HCT116 (cell line): ENCODE data around the gene IDUA. TPM values are rescaled to one million over a fixed set of nuclear protein-coding genes. Genes with fewer than 3 reads are reported as not detected.

Experiments used
- ATAC-seq: fragments of 200-7000 bp; cut with Tn5 transposase; 2 replicates; pipeline ENCODE4 v1.9.1; 2020; ENCODE audit warnings: mild to moderate bottlenecking, moderate library complexity
- BruUV-seq: library from RNA; stranded (reverse); fragments of 400-500 nt; replicated peaks from 2 replicates; lab custom pipeline; 2021; lab: Mats Ljungman, UMichigan
- CTCF ChIA-PET: fragments of 300-600 bp; sonication (Branson Sonifier 250); formaldehyde crosslinking; loops from one replicate; lab custom pipeline; 2021; ENCODE audit warnings: antibody characterized with exemption; lab: Charles Lee
- POLR2A ChIA-PET: fragments of 300-600, 350-600 bp; sonication (Branson Sonifier 250); formaldehyde crosslinking; loops from one replicate; lab custom pipeline; 2021; ENCODE audit warnings: antibody characterized with exemption; lab: Charles Lee
- RAD21 ChIA-PET, 2 experiments: fragments of 300-600 bp; sonication (Branson Sonifier 250); formaldehyde crosslinking; loops; one replicate each; lab custom pipeline; 2023; ENCODE audit warnings: low total read pairs in 2 of 2; ENCODE audit not compliant: uncharacterized antibody in 2 of 2, unreplicated experiment in 2 of 2, low non-redundant PET in 1 of 2; lab: Charles Lee
- DNase-seq: peaks from one replicate; pipeline ENCODE4 v3.0.0-alpha.2; 2010; ENCODE audit warnings: low read depth, low spot score
- H2AFZ ChIP-seq: fragments of 200-600 bp; shearing (Covaris generic), sonication (generic); 2 replicates; pipeline ENCODE4 v1.6.1; 2017; ENCODE audit warnings: low read depth, mixed run types, mixed read lengths, antibody characterized with exemption, low read length; ENCODE audit not compliant: poor library complexity, severe bottlenecking
- H3K27ac ChIP-seq: 2 replicates; pipeline ENCODE4 v1.5.1; 2012; ENCODE audit warnings: low read depth, low read length
- H3K27me3 ChIP-seq: fragments of 200-600 bp; sonication (generic); 2 replicates; pipeline ENCODE4 v1.6.1; 2016; ENCODE audit warnings: mixed run types, low read length, mixed read lengths; ENCODE audit not compliant: insufficient read depth
- H3K36me3 ChIP-seq, 2 experiments: fragments of 200-500 bp in 1 of 2; fragments of 200-600 bp in 1 of 2; sonication (Bioruptor generic) in 1 of 2; sonication (generic) in 1 of 2; 2 replicates each; pipeline versions ENCODE4 v1.5.1 to v1.6.1; 2014 to 2016; ENCODE audit warnings: low read length in 2 of 2, inconsistent platforms in 1 of 2, mixed read lengths in 1 of 2, mixed run types in 1 of 2; ENCODE audit not compliant: insufficient read depth in 2 of 2, control insufficient read depth in 1 of 2
- H3K4me1 ChIP-seq, 2 experiments: fragments of 200-600 bp in 1 of 2; sonication (generic) in 1 of 2; 2 replicates each; pipeline versions ENCODE4 v1.5.1 to v1.6.1; 2012 to 2017; ENCODE audit warnings: low read length in 2 of 2, inconsistent platforms in 1 of 2, mild to moderate bottlenecking in 1 of 2, mixed read lengths in 1 of 2, mixed run types in 1 of 2, moderate library complexity in 1 of 2; ENCODE audit not compliant: insufficient read depth in 2 of 2, control insufficient read depth in 1 of 2
- H3K4me2 ChIP-seq: fragments of 200-600 bp; sonication (generic); 2 replicates; pipeline ENCODE4 v1.6.1; 2017; ENCODE audit warnings: mixed run types, low read length, mixed read lengths
- H3K4me3 ChIP-seq, 2 experiments: fragments of 200-600 bp in 1 of 2; sonication (generic) in 1 of 2; replicated peaks in 1 of 2; 2 replicates each; pipeline ENCODE4 v1.5.1; 2011 to 2016; ENCODE audit warnings: low read length in 2 of 2, control low read depth in 1 of 2, low read depth in 1 of 2, mild to moderate bottlenecking in 1 of 2, mixed read lengths in 1 of 2, mixed run types in 1 of 2
- H3K79me2 ChIP-seq: fragments of 200-600 bp; sonication (generic); 2 replicates; pipeline ENCODE4 v1.6.1; 2017; ENCODE audit warnings: mild to moderate bottlenecking, mixed run types, low read length, moderate library complexity, mixed read lengths; ENCODE audit not compliant: insufficient read depth
- H3K9ac ChIP-seq: fragments of 200-600 bp; sonication (generic); 2 replicates; pipeline ENCODE4 v1.6.1; 2016; ENCODE audit warnings: low read length, mixed read lengths
- H3K9me2 ChIP-seq: fragments of 200-600 bp; sonication (generic), shearing (Covaris generic); 2 replicates; pipeline ENCODE4 v1.6.1; 2017; ENCODE audit warnings: mixed run types, mild to moderate bottlenecking, moderate library complexity; ENCODE audit not compliant: insufficient read depth
- H3K9me3 ChIP-seq, 2 experiments: fragments of 200-500 bp in 1 of 2; fragments of 200-600 bp in 1 of 2; sonication (Bioruptor generic) in 1 of 2; sonication (generic) in 1 of 2; 2 replicates each; pipeline ENCODE4 v1.6.1; 2014 to 2017; ENCODE audit warnings: low read length in 2 of 2, mixed read lengths in 2 of 2, inconsistent platforms in 1 of 2, low read depth in 1 of 2, mild to moderate bottlenecking in 1 of 2, mixed run types in 1 of 2, moderate library complexity in 1 of 2; ENCODE audit not compliant: control insufficient read depth in 1 of 2, insufficient read depth in 1 of 2
- H4K20me1 ChIP-seq: fragments of 200-600 bp; sonication (generic), shearing (Covaris generic); 2 replicates; pipeline ENCODE4 v1.6.1; 2017; ENCODE audit warnings: mixed run types, mild to moderate bottlenecking, moderate library complexity; ENCODE audit not compliant: insufficient read depth
- ATF3 ChIP-seq: IDR thresholded peaks from 2 replicates; pipeline ENCODE4 v1.6.1; 2012
- CEBPB ChIP-seq: IDR thresholded peaks from 2 replicates; pipeline ENCODE4 v1.6.1; 2012; ENCODE audit warnings: low read depth
- CTCF ChIP-seq, 3 experiments: fragments of 200-600 bp in 1 of 3; sonication (generic) in 1 of 3; IDR thresholded peaks in 2 of 3; conservative IDR thresholded peaks in 1 of 3; 2 replicates each; pipeline ENCODE4 v1.5.1; 2012 to 2017; ENCODE audit warnings: low read depth in 2 of 3, low read length in 2 of 3, antibody characterized with exemption in 1 of 3, borderline replicate concordance in 1 of 3, control low read depth in 1 of 3, mild to moderate bottlenecking in 1 of 3, mixed read lengths in 1 of 3, mixed run types in 1 of 3, moderate library complexity in 1 of 3; ENCODE audit not compliant: insufficient read depth in 1 of 3
- EGR1 ChIP-seq: IDR thresholded peaks from 2 replicates; pipeline ENCODE4 v1.6.1; 2012; ENCODE audit warnings: low read depth
- EZH2 ChIP-seq: fragments of 200-600 bp; sonication (generic); IDR thresholded peaks from 2 replicates; pipeline ENCODE4 v1.6.1; 2017; ENCODE audit warnings: antibody characterized with exemption, mixed run types
- FOSL1 ChIP-seq: IDR thresholded peaks from 2 replicates; pipeline ENCODE4 v1.6.1; 2012; ENCODE audit warnings: low read depth
- MAX ChIP-seq: IDR thresholded peaks from 2 replicates; pipeline ENCODE4 v1.6.1; 2012
- RAD21 ChIP-seq: IDR thresholded peaks from 2 replicates; pipeline ENCODE4 v1.6.1; 2012; ENCODE audit warnings: low read depth, mild to moderate bottlenecking
- REST ChIP-seq: IDR thresholded peaks from 2 replicates; pipeline ENCODE4 v1.6.1; 2012; ENCODE audit warnings: low read depth
- SIN3A ChIP-seq: IDR thresholded peaks from 2 replicates; pipeline ENCODE4 v1.6.1; 2012; ENCODE audit warnings: low read depth
- SP1 ChIP-seq: IDR thresholded peaks from 2 replicates; pipeline ENCODE4 v1.6.1; 2012; ENCODE audit warnings: low read depth
- SRF ChIP-seq: IDR thresholded peaks from 2 replicates; pipeline ENCODE4 v1.6.1; 2012; ENCODE audit warnings: low read depth
- YY1 ChIP-seq: IDR thresholded peaks from 2 replicates; pipeline ENCODE4 v1.6.1; 2011; ENCODE audit warnings: low read length, low read depth, moderate library complexity, mild to moderate bottlenecking; ENCODE audit not compliant: insufficient replicate concordance; ENCODE audit errors: extremely low read depth
- intact Hi-C: fragments of 100-400 bp; cut with micrococcal nuclease; formaldehyde crosslinking; loops from 2 replicates; pipeline ENCODE4 v1.10.0; 2022
- total RNA-seq: library from RNA; stranded (reverse); gene quantifications from one replicate; pipeline ENCODE4 v1.2.1, GENCODE V29; 2021; ENCODE audit not compliant: unreplicated experiment

IDUA gene
- total RNA-seq, 1 experiment from 2014 or later = 28.2 TPM

GRCh38 chr4:1045193-1045594 is 58.4 kb downstream of the IDUA start:
- H3K79me2 ChIP-seq = no peaks in the 10 kb centered on the region
- no peaks in the 10 kb centered on the region for H3K9me2 ChIP-seq
- no peak overlapping the region for H3K4me3 ChIP-seq
- H3K36me3 ChIP-seq = no peaks in the 10 kb centered on the region
- DNase-seq (no peak), ATAC-seq (no peak)
- H2AFZ ChIP-seq = no peak overlapping the region
- BruUV-seq = no TSS peak
- RAD21 ChIA-PET = no interaction called here
- TF ChIP-seq EZH2 (no peak), SIN3A (no peak), RAD21 (no peak), SP1 (no peak)
- H3K4me1 ChIP-seq = peaks cover 44 to 67% of the 10 kb centered on the region in 2 experiments
- no peaks in the 10 kb centered on the region for H3K9me3 ChIP-seq
- CTCF ChIA-PET = no interaction called here
- H3K27me3 ChIP-seq = no peaks in the 10 kb centered on the region
- POLR2A ChIA-PET = no interaction called here
- 0 out of 2 replicates have a peak overlapping the region, but pooled peaks have one; percentile 7 for H3K9ac ChIP-seq
- H3K4me2 ChIP-seq = peak overlapping the region; percentile 72
- H4K20me1 ChIP-seq = no peaks in the 10 kb centered on the region
- intact Hi-C loops = no loop called here
- peak overlapping the region; percentile 79; the same call in 1 of the 2 replicates for H3K27ac ChIP-seq

- CTCF ChIA-PET = no interaction called here
- TF ChIP-seq EGR1 = no peak
- TF ChIP-seq ATF3 = no peak
- no peak for TF ChIP-seq REST
- TF ChIP-seq CEBPB = no peak
- TF ChIP-seq SRF = no peak
- no peak for TF ChIP-seq SIN3A
- no peak for TF ChIP-seq MAX
- no peak for TF ChIP-seq RAD21
- TF ChIP-seq EZH2 = no peak
- TF ChIP-seq FOSL1 = no peak
- no peak for TF ChIP-seq YY1
- TF ChIP-seq CTCF (IDR thresholded peaks at IDR 0.05 in 2 of 3, conservative IDR thresholded peaks at IDR 0.05 in 1 of 3; ENCODE audit: borderline replicate concordance in 1 of 3, insufficient read depth in 1 of 3, low read depth in 2 of 3, low read length in 2 of 3) = no peak
These were observed 58.9 kb downstream of the IDUA start for GRCh38 chr4:1045595-1046201.

More at GRCh38 chr4:1045595-1046201, 58.9 kb downstream of the IDUA start:
- no peaks in the 10 kb centered on the region for H3K36me3 ChIP-seq
- RAD21 ChIA-PET = no interaction called here
- H3K9me2 ChIP-seq = no peaks in the 10 kb centered on the region
- H3K9ac ChIP-seq = peak overlapping the region; percentile 59; the same call in 1 of the 2 replicates
- DNase-seq = no peak
- intact Hi-C loops = no loop called here
- H3K79me2 ChIP-seq = no peaks in the 10 kb centered on the region
- H3K4me2 ChIP-seq = peak overlapping the region; percentile 72
- no peaks in the 10 kb centered on the region for H4K20me1 ChIP-seq
- peak overlapping the region in 1 of 2 experiments; percentile 47; a peak in 2 of 4 replicates for H3K4me3 ChIP-seq
- H3K27ac ChIP-seq = no peak overlapping the region; the same call in 1 of the 2 replicates
- H3K4me1 ChIP-seq = peaks cover 39 to 62% of the 10 kb centered on the region in 2 experiments
- ATAC-seq = no peak
- H2AFZ ChIP-seq = no peak overlapping the region
- H3K27me3 ChIP-seq = no peaks in the 10 kb centered on the region
- POLR2A ChIA-PET = no interaction called here
- no peaks in the 10 kb centered on the region for H3K9me3 ChIP-seq
- no TSS peak for BruUV-seq
